BLaER1 treated with 17β-estradiol and CSF1 and Interleukin-3, amounts not matched to agents 10 nM and 100 nM (cell line): ENCODE results near the gene KRT20.

Source experiments
- H3K27ac ChIP-seq, 11 experiments: shearing (Covaris generic); formaldehyde crosslinking; 2 replicates each; pipeline ENCODE4 v1.8.1; 2022
- H3K27me3 ChIP-seq, 11 experiments: shearing (Covaris generic); formaldehyde crosslinking; 2 replicates each; pipeline ENCODE4 v1.8.1; 2022
- H3K36me3 ChIP-seq, 11 experiments: shearing (Covaris generic); formaldehyde crosslinking; 2 replicates each; pipeline ENCODE4 v1.8.1; 2022
- H3K4me1 ChIP-seq, 10 experiments: shearing (Covaris generic); formaldehyde crosslinking; 2 replicates each; pipeline ENCODE4 v1.8.1; 2022
- H3K4me2 ChIP-seq, 11 experiments: shearing (Covaris generic); formaldehyde crosslinking; 2 replicates each; pipeline ENCODE4 v1.8.1; 2022
- H3K4me3 ChIP-seq, 10 experiments: shearing (Covaris generic); formaldehyde crosslinking; 2 replicates each; pipeline ENCODE4 v1.8.1; 2022
- H3K9ac ChIP-seq, 11 experiments: shearing (Covaris generic); formaldehyde crosslinking; 2 replicates each; pipeline ENCODE4 v1.8.1; 2022
- H3K9me3 ChIP-seq, 11 experiments: shearing (Covaris generic); formaldehyde crosslinking; replicated peaks in 1 of 11; 2 replicates each; pipeline ENCODE4 v1.8.1; 2022
- H4K20me1 ChIP-seq, 11 experiments: shearing (Covaris generic); formaldehyde crosslinking; 2 replicates each; pipeline ENCODE4 v1.8.1; 2022
- Cebpa-rat ChIP-seq, 11 experiments: shearing (Covaris generic); IDR thresholded peaks; 2 replicates each; pipeline ENCODE4 v1.8.1; 2022

KRT20 gene

DNA sequence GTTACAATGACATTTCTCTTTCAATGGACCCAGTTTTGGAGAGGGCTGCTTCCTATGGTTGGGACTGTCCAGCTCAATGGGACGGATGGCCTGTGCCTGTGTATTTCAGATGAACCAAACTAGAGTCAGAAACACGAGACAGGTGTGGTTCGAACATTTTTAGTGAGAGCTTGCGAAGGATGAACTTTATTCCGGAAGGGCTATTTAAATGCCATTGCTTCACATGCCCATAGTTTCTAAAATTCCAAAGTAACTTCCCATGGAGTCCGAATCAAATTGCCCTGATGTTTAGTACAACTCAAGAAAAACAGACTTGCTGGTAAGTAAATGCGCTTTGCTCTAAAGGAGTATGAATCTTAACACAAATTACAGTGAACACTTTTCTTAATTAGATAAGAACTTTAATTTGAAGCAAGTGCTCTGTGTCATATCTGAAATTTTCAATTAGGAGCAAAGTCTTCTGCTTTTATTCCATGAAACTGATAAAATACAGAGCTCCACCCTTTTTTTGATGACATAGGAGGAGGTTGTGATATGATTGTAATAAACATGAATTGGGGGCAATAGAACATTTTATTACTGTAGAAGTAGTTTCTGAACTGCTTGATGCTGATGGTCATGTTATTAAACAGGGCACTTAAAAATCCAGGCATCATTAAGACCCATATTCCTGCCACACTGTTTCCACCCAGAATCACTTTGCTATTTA lies 1.3 kb downstream of the KRT20 start:
- Histone ChIP-seq H3K4me3 (no peak overlapping the region), H3K4me1 (peaks cover 3 to 9% (median 5%) of the 10 kb centered on the region in 10 experiments; a peak in 18 of 20 replicates), H3K27ac (no peak overlapping the region), H3K9ac (no peak overlapping the region), H3K27me3 (no peaks in the 10 kb centered on the region), H3K36me3 (no peaks in the 10 kb centered on the region), H4K20me1 (no peaks in the 10 kb centered on the region), H3K9me3 (no peaks in the 10 kb centered on the region), H3K4me2 (no peak overlapping the region)
- TF ChIP-seq Cebpa-rat (IDR thresholded peaks at IDR 0.05): no peak

DNA sequence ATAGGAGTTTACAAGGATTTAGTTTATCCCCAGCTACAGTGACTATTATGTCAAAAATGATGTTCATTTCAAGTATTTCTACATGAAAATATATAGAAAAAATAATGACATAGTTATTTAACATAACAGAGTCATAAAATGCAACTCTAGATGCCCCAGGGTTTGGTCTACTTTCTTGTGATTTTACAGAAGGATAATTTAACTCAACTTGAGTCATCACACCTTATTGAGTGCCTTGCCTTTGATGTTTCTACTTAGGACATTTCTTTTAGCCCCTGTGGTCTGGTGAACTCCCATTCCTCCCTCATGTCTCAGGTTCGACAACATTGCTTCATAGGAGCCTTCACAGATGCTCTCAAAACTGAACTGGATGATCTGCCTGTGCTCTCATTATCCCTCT lies 2.0 kb downstream of the KRT20 start:
- Histone ChIP-seq H3K9me3 (no peaks in the 10 kb centered on the region), H3K27ac (no peak overlapping the region), H3K9ac (no peak overlapping the region), H3K36me3 (no peaks in the 10 kb centered on the region), H3K27me3 (no peaks in the 10 kb centered on the region), H4K20me1 (no peaks in the 10 kb centered on the region), H3K4me2 (no peak overlapping the region), H3K4me1 (peaks cover 0 to 4% (median 0%) of the 10 kb centered on the region in 10 experiments; a peak in 1 of 20 replicates), H3K4me3 (no peak overlapping the region)
- no peak for TF ChIP-seq Cebpa-rat (IDR thresholded peaks at IDR 0.05)

DNA sequence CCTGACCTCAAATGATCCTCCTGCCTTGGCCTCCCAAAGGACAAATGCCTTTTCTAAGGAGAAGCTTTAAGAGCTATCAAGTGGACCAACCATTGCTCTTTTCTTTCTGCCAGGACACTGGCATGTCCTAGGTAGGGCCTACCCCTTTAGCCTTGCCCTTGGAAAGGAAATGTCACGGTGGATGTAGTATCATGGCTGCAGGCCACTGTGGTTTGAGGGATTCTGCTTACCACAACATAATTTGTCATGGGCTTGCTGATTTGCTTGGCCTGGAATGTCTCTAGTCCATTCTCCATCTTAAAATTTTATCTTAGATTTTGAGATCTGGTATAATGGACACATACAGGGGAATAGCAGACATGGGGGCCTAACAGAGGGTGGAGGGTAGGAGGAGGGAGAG lies 6.0 kb downstream of the KRT20 start:
- H3K9ac ChIP-seq: no peak overlapping the region
- no peaks in the 10 kb centered on the region for H3K9me3 ChIP-seq
- H3K27me3 ChIP-seq: no peaks in the 10 kb centered on the region
- H3K4me3 ChIP-seq: no peak overlapping the region
- H3K36me3 ChIP-seq: no peaks in the 10 kb centered on the region
- H3K27ac ChIP-seq: no peak overlapping the region
- H4K20me1 ChIP-seq: no peaks in the 10 kb centered on the region
- no peak overlapping the region for H3K4me2 ChIP-seq
- TF ChIP-seq Cebpa-rat (IDR thresholded peaks at IDR 0.05): no peak
- H3K4me1 ChIP-seq: peaks cover 0 to 4% (median 0%) of the 10 kb centered on the region in 10 experiments; a peak in 2 of 20 replicates

DNA sequence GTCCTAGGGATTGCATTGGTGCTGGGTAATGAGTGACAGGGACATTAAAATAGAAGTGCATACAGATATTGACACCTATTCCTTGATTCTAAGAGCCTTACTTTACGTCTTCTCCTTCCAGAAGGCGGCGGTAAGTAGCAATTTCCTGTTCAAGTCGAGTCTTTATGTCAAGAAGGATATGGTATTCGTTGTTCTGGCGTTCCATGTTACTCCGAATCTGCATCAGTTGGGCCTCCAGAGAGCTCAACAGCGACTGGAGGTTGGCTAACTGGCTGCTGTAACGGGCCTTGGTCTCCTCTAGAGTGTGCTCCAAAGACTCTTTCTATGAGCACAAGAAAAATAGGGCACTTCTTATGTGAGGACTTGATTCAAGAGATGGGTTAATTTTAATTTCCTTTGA lies 7.0 kb downstream of the KRT20 start:
- Histone ChIP-seq H3K9ac (no peak overlapping the region), H3K4me3 (no peak overlapping the region), H3K27ac (no peak overlapping the region), H3K36me3 (no peaks in the 10 kb centered on the region), H3K9me3 (no peaks in the 10 kb centered on the region), H4K20me1 (no peaks in the 10 kb centered on the region), H3K4me1 (peaks cover 0 to 4% (median 0%) of the 10 kb centered on the region in 10 experiments; a peak in 2 of 20 replicates), H3K4me2 (no peak overlapping the region), H3K27me3 (no peaks in the 10 kb centered on the region)
- no peak for TF ChIP-seq Cebpa-rat (IDR thresholded peaks at IDR 0.05)

- H3K9me3 ChIP-seq: no peaks in the 10 kb centered on the region
- no peaks in the 10 kb centered on the region for H3K36me3 ChIP-seq
- H3K4me2 ChIP-seq: no peak overlapping the region
- no peak overlapping the region for H3K4me3 ChIP-seq
- no peaks in the 10 kb centered on the region for H4K20me1 ChIP-seq
- no peak for TF ChIP-seq Cebpa-rat (IDR thresholded peaks at IDR 0.05)
- no peaks in the 10 kb centered on the region for H3K27me3 ChIP-seq
- H3K4me1 ChIP-seq: no peaks in the 10 kb centered on the region; a peak in 1 of 20 replicates
- H3K27ac ChIP-seq: no peak overlapping the region
- no peak overlapping the region for H3K9ac ChIP-seq
These were observed 11.2 kb downstream of the KRT20 start for GRCh38 chr17:40873801-40874200.

- Histone ChIP-seq H3K9ac (no peak overlapping the region), H3K4me1 (no peaks in the 10 kb centered on the region; a peak in 1 of 20 replicates), H3K27ac (no peak overlapping the region), H3K27me3 (no peaks in the 10 kb centered on the region), H4K20me1 (no peaks in the 10 kb centered on the region), H3K4me3 (no peak overlapping the region), H3K36me3 (no peaks in the 10 kb centered on the region), H3K4me2 (no peak overlapping the region), H3K9me3 (no peaks in the 10 kb centered on the region)
- no peak for TF ChIP-seq Cebpa-rat (IDR thresholded peaks at IDR 0.05)
These were observed 11.8 kb downstream of the KRT20 start for GRCh38 chr17:40873255-40873654.

DNA sequence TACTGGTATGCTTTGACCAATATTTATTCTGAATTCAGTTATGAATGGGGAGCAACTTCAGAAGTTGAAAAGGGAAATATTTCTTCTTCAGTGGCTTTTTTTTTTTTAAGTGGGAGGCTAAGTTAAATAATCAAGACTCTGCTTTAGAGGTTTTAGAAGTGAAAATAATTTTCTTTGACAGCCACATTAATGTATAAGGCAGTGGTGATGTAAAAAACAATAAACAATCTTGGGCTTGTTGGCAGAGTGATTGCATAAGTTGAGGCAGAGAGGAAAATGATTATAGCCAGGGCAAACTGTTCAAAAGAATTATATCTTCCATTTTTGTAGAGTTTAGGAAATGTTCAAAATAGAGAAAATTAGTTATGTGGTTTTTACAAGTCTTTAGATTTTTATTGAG lies 12.6 kb downstream of the KRT20 start:
- no peak overlapping the region for H3K27ac ChIP-seq
- H3K27me3 ChIP-seq: no peaks in the 10 kb centered on the region
- no peaks in the 10 kb centered on the region; a peak in 1 of 20 replicates for H3K4me1 ChIP-seq
- TF ChIP-seq Cebpa-rat (IDR thresholded peaks at IDR 0.05): no peak
- H3K4me2 ChIP-seq: no peak overlapping the region
- H3K9ac ChIP-seq: no peak overlapping the region
- no peaks in the 10 kb centered on the region for H3K36me3 ChIP-seq
- no peaks in the 10 kb centered on the region for H4K20me1 ChIP-seq
- H3K4me3 ChIP-seq: no peak overlapping the region
- H3K9me3 ChIP-seq: no peaks in the 10 kb centered on the region

GRCh38 chr17:40871316-40871715 lies 13.7 kb downstream of the KRT20 start:
- TF ChIP-seq Cebpa-rat (IDR thresholded peaks at IDR 0.05): no peak
- Histone ChIP-seq H4K20me1 (no peaks in the 10 kb centered on the region), H3K4me3 (no peak overlapping the region), H3K4me1 (no peaks in the 10 kb centered on the region; a peak in 1 of 20 replicates), H3K9ac (no peak overlapping the region), H3K27me3 (no peaks in the 10 kb centered on the region), H3K9me3 (no peaks in the 10 kb centered on the region), H3K4me2 (no peak overlapping the region), H3K36me3 (no peaks in the 10 kb centered on the region), H3K27ac (no peak overlapping the region)

- Histone ChIP-seq H3K27me3 (no peaks in the 10 kb centered on the region), H3K4me3 (no peak overlapping the region), H3K27ac (no peak overlapping the region), H4K20me1 (no peaks in the 10 kb centered on the region), H3K4me2 (no peak overlapping the region), H3K4me1 (peaks cover 0 to 1% (median 0%) of the 10 kb centered on the region in 10 experiments; a peak in 3 of 20 replicates), H3K9me3 (no peaks in the 10 kb centered on the region), H3K9ac (no peak overlapping the region), H3K36me3 (no peaks in the 10 kb centered on the region)
- no peak for TF ChIP-seq Cebpa-rat (IDR thresholded peaks at IDR 0.05)
These were observed 14.9 kb downstream of the KRT20 start for GRCh38 chr17:40870136-40870535.

DNA sequence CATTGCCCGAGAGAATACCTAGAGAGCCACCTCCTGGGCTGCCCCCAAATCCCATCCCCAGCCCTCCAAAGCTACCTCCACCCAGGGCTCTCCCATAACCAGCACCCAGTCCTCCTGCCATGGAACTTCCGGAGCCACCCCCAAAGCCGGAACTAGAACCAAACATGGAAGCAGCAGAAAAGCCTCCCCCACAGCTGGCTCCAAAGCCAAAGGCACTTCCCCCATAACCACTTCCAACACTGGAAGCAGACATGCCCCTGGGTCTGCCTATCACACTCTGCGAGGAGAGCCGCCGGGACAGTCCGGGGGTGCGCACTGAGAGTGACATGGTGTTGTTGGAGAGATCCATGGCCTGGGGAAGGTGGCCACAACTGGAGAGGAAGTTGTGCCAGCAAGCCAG lies 18.2 kb downstream of the KRT20 start, which contains the start of gene KRT12:
KRT12 (minus strand) TSS at position 386 of the 400 bp plus-strand sequence; CDS start at position 349, 37 bp downstream.
- no peak for TF ChIP-seq Cebpa-rat (IDR thresholded peaks at IDR 0.05)
- H3K4me3 ChIP-seq: no peak within 1 kb of the TSS
- no peaks in the 10 kb centered on the region for H3K9me3 ChIP-seq

More for the DNA sequence above, 18.2 kb downstream of the KRT20 start, which contains the start of gene KRT12:
- H3K36me3 ChIP-seq: no peaks in the 10 kb centered on the region
- no peaks in the 10 kb centered on the region for H4K20me1 ChIP-seq
- H3K27me3 ChIP-seq: no peaks in the 10 kb centered on the region
- H3K27ac ChIP-seq: no peak within 1 kb of the TSS
- H3K4me2 ChIP-seq: no peak within 1 kb of the TSS
- H3K4me1 ChIP-seq: peaks cover 0 to 7% (median 0%) of the 10 kb centered on the region in 10 experiments; a peak in 2 of 20 replicates
- H3K9ac ChIP-seq: no peak within 1 kb of the TSS
